ENCODE results near the gene TAPBP.

GRCh38 chr6:33278810-33279209 lies 35.1 kb downstream of the TAPBP start:
- TF ChIP-seq CTCF (IDR thresholded peaks at IDR 0.05 in 8 of 11, conservative IDR thresholded peaks at IDR 0.05 in 3 of 11) (no peak), POLR2AphosphoS5 (IDR thresholded peaks at IDR 0.05) (no peak)

Measured in spleen (tissue), 7 donors.